ENCODE measurements around the gene DPM2. TPM values are rescaled to one million over a fixed set of nuclear protein-coding genes. Genes with fewer than 3 reads are reported as not detected.
A peak's percentile ranks its signal among the peaks of the same experiment; 100 is the strongest.

Gene DPM2
- total RNA-seq, 6 experiments from 2014 or later = 10.6 to 19.1 (median 13.9) TPM

DNA sequence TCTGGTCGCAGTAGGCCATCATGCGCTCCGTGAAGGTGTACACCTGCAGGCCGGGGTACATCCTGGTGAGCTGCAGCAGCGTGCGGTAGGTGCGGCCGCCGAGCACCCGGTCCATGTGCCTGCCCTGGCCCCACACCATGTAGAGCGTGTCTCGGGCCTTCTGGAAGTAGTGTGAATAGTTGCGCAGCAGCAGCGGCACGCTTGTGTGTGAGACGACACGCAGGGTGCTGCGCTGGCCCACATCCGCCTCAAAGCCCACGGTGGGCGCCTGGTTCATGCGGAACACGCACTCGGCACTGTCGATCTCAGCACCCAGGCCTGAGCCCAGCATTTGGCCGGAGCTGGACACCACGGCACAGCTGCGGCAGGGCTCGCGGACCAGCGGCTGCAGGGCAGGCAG is 25.4 kb downstream of the DPM2 start:
- no peaks in the 10 kb centered on the region for H3K27me3 ChIP-seq
- H3K4me3 ChIP-seq = no peak overlapping the region
- H3K4me1 ChIP-seq = peaks cover 0 to 28% (median 9%) of the 10 kb centered on the region in 4 donors
- peaks cover 0 to 1% (median 0%) of the 10 kb centered on the region in 4 donors for H3K36me3 ChIP-seq
- TF ChIP-seq, protein P1, sequence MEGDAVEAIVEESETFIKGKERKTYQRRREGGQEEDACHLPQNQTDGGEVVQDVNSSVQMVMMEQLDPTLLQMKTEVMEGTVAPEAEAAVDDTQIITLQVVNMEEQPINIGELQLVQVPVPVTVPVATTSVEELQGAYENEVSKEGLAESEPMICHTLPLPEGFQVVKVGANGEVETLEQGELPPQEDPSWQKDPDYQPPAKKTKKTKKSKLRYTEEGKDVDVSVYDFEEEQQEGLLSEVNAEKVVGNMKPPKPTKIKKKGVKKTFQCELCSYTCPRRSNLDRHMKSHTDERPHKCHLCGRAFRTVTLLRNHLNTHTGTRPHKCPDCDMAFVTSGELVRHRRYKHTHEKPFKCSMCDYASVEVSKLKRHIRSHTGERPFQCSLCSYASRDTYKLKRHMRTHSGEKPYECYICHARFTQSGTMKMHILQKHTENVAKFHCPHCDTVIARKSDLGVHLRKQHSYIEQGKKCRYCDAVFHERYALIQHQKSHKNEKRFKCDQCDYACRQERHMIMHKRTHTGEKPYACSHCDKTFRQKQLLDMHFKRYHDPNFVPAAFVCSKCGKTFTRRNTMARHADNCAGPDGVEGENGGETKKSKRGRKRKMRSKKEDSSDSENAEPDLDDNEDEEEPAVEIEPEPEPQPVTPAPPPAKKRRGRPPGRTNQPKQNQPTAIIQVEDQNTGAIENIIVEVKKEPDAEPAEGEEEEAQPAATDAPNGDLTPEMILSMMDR (IDR thresholded peaks at IDR 0.05) = no peak
- no peak for TF ChIP-seq POLR2A (IDR thresholded peaks at IDR 0.05)
- ATAC-seq = no peak
- 98% methylated on average over 10 of the region's 31 CpGs for WGBS (ENCODE audit: insufficient coverage, low coverage, low lambda C conversion rate, missing lambda C conversion rate)
- no peaks in the 10 kb centered on the region for H3K9me3 ChIP-seq
- intact Hi-C loops (cut with DNase I) = no loop called here
- no peak overlapping the region for H3K27ac ChIP-seq
- no peak for DNase-seq

- TF ChIP-seq, protein P1 (IDR thresholded peaks at IDR 0.05) = peak in 2 of 4 donors; percentile 6 to 23
- no peak for TF ChIP-seq POLR2A (IDR thresholded peaks at IDR 0.05)
- WGBS (ENCODE audit: insufficient coverage, low coverage, low lambda C conversion rate, missing lambda C conversion rate) = 61% methylated on average over 6 of the region's 6 CpGs
- H3K9me3 ChIP-seq = no peaks in the 10 kb centered on the region
- intact Hi-C loops (cut with DNase I) = no loop called here
- peaks cover 0 to 20% (median 7%) of the 10 kb centered on the region in 4 donors for H3K4me1 ChIP-seq
- no peak for ATAC-seq
- DNase-seq = no peak
- no peaks in the 10 kb centered on the region for H3K27me3 ChIP-seq
- H3K36me3 ChIP-seq = peaks cover 0 to 1% (median 0%) of the 10 kb centered on the region in 4 donors
- no peak overlapping the region for H3K4me3 ChIP-seq
- H3K27ac ChIP-seq = no peak overlapping the region
Measured at GRCh38 chr9:127910613-127911205, 26.9 kb downstream of the DPM2 start.

DNA sequence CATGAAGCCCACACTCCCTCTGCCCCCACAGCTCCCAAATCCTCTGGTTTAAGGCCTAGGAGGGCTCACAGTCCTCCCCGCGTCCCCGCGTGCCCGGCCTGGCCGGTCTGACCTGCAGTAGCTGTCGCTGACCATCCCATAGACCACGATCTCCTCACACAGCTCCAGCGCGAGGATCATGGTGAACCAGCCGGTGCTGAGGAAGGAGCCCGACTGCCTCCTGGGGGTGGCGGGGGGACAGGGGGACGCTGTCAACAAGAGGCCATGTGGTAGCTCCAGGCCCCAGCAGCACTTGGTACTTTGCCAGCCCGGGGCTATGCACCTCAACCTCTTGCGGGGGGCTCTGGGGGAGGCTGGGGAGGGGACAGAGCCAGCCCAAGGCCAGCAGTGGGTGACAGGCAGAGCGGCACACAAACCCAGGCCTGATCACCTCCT is 27.8 kb downstream of the DPM2 start:
- DNase-seq (no peak), ATAC-seq (no peak)
- Histone ChIP-seq H3K27me3 (no peaks in the 10 kb centered on the region), H3K9me3 (no peaks in the 10 kb centered on the region), H3K27ac (no peak overlapping the region), H3K36me3 (peaks cover 0 to 1% (median 0%) of the 10 kb centered on the region in 4 donors), H3K4me1 (peaks cover 0 to 12% (median 5%) of the 10 kb centered on the region in 4 donors), H3K4me3 (no peak overlapping the region)
- TF ChIP-seq POLR2A (IDR thresholded peaks at IDR 0.05) = no peak
- TF ChIP-seq, protein P1 (IDR thresholded peaks at IDR 0.05) = no peak
- 67% methylated on average over 3 of the region's 17 CpGs for WGBS (ENCODE audit: insufficient coverage, low coverage, low lambda C conversion rate, missing lambda C conversion rate)
- intact Hi-C loops (cut with DNase I) = no loop called here

- Histone ChIP-seq H3K36me3 (peaks cover 0 to 1% (median 0%) of the 10 kb centered on the region in 4 donors), H3K4me3 (no peak overlapping the region), H3K9me3 (no peaks in the 10 kb centered on the region), H3K27ac (no peak overlapping the region), H3K27me3 (no peaks in the 10 kb centered on the region), H3K4me1 (peaks cover 0 to 21% (median 7%) of the 10 kb centered on the region in 4 donors)
- DNase-seq (no peak), ATAC-seq (no peak)
- TF ChIP-seq, protein P1 (IDR thresholded peaks at IDR 0.05) = no peak
- no peak for TF ChIP-seq POLR2A (IDR thresholded peaks at IDR 0.05)
- intact Hi-C loops (cut with DNase I) = no loop called here
- WGBS (ENCODE audit: insufficient coverage, low coverage, low lambda C conversion rate, missing lambda C conversion rate) = 77% methylated on average over 3 of the region's 10 CpGs
Measured at GRCh38 chr9:127908660-127908926, 29.1 kb downstream of the DPM2 start.
